Measurements from ENCODE around the gene TCEA3.
"Not testable (repeated sequence)": the region's sequence is repeated elsewhere in the genome, so short reads cannot be mapped to it uniquely, and the experiment has no call there.

The TCEA3 gene

DNA sequence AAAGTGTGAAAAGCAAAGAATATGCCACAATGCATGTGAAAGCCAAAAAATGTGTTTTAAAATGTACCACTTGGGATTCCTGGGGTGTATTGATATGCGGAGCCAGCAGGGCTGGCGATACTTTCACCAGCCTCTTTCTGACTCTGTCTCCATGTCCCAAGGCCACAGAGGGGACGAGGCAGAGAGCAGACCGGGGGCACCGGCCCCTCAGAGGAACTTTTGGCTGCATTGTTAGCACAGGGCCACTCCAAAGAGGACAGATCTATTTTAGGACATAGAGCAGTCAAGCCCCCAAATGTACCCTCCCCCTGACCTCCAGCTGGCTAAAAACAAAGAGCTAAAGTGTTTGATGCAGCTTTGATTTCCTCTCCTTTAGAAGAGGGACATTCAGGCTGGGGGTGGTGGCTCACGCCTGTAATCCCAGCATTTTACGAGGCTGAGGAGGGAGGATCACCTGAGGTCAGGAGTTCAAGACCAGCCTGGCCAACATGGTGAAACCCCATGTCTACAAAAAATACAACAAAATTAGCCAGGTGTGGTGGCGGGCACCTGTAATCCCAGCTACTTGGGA lies 29.3 kb downstream of the TCEA3 start:
- in situ Hi-C loops (cut with MboI; ENCODE audit: low sequenced_read_pairs), result no loop called here

DNA sequence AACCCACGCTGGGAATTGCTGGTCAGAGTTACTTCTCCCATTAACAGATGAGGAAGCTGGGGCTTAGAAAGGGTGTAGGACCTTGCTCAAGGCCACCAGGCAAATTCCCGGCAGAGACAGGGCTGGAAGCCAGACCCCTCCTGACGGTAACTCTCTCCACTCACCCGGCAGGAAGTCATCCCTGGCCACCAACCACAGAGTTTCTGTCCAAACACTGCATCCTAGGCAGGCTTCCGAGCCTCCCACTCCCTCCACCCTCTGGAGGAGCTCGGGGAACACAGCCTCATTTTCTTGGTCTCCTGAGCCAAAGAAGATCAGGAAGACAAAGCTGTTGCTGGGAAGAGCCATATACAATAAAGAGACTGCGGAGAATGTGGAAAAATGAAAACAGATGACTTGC lies 29.9 kb downstream of the TCEA3 start:
- in situ Hi-C loops (cut with MboI; ENCODE audit: low sequenced_read_pairs), result no loop called here

DNA sequence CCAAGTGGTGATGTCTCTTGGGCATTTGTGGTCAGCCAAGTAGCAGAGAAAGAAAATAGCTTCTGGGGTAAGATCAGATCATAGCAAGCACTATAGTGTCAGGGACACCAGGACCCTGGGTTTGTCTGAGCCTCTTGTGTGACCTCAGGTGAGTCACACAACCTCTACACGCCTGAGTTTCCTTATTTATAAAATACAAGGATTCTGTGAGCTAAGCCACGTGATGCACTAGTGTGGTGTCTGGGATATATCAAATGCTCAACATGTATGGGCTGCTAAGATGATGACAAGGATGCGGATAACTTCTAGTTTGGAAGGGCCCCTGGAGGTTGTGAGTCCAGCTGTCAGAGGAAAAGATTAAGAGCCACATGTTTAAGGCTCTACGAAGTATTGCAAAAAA lies 30.4 kb downstream of the TCEA3 start:
- in situ Hi-C loops (cut with MboI; ENCODE audit: low sequenced_read_pairs), result no loop called here

DNA sequence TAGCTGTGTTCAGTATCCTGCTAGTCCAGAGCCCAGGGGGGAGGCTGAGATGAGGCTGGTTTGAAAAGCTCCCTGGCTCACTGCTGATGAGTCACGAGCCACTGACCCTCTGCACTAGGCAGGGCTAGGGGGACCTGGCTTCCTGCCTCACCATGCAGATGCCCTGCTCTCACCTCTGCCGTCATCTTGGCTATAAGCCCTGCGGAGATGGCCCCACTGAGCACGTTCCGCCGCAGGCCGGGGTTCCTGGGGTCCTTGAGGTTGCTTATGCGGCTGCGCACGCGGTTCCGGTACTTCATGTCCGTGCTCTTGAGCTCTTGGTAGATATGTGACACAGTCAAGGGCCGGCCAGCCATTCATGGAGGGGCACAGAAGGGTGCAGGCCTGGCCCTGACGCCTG lies 30.8 kb downstream of the TCEA3 start:
- in situ Hi-C loops (cut with MboI; ENCODE audit: low sequenced_read_pairs), result no loop called here

DNA sequence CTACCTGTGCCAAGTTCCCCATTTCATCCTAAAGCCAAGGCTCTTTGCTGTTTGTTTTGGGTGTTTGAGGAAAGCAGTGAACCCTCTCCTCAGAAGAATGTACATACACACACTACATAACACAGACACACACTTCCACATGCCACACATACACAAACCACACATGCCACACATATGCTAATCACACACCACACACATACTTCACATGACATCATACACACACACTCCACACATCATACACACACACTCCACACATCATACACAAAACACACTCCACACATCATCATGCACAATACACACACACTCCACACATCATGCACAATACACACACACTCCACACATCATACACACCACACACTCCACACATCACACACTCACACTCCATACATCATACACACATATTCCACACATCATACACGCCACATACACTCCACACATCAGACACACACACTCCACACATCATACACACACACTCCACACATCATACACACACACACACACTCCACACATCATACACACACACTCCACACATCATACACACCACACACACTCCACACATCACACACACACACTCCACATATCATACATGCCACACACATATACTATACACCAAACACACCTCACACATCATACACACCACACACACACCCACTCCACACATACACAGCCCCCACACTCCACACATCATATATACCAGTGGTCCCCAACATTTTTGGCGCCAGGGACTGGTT lies 32.3 kb downstream of the TCEA3 start:
- in situ Hi-C loops (cut with MboI; ENCODE audit: low sequenced_read_pairs), result no loop called here

DNA sequence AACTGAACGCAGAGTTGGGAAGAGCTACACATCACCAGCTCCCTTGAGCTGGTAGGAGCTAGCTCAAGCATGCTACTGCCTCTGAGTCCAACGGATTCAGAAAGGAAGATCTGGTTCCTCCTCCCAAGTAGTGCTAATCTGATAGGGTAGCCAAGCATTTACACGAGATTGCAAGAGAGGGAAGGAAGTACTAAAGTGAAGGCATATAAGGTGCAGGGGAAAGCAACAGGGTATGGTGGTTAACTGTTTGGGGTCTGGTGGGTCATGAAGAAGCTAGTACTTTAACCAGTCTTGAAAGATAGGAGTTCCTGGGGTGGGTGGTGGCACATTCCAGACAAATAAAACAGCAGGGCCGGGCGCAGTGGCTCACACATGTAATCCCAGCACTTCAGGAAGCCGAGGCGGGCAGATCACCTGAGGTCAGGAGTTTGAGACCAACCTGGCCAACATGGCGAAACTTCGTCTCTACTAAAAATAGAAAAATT lies 34.7 kb downstream of the TCEA3 start:
- in situ Hi-C loops (cut with MboI; ENCODE audit: low sequenced_read_pairs), result no loop called here

DNA sequence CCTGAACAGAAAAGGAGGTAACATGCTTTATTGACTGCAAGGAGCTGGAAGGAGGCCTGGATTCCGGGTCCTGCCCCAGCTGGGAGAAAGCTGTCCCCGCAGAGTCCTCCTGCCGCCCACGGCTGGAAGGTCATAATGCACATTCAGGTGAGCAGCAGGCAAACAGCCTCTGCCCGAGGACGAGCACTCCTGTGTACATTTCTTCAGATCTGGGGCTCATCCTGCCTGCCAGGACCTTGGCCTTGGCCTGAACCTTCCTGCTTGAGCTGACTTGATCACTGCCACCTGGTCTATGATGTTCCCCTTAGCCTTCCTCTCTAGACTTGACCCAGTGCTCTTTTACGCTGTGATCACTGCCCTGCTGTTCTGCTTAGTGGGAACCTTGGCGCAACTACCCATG lies 37.1 kb downstream of the TCEA3 start:
- in situ Hi-C loops (cut with MboI; ENCODE audit: low sequenced_read_pairs), result no loop called here

DNA sequence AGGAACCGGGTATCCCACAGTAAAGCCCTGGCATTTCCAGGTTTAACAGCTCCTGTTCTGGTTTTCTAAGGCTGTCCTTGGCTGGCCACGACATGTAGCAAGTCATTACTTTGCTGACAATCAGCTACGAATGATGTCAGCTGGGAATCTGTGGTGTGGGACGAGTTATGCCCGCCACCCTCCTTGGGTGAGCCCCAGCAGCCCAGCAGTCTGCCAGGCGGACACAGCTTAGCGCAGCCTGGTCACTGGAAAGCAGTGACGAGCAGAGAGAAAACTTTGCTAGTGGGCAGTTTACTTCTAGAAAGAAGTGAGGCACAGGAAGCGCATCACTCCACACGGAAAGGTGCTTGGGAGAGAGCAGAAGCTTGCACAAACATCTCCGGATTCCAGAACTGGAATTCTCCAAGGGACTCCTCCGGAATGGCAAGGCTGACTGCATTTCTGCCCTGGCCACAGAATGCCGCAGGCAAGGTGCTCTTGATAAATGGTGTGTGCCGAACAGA lies 39.4 kb downstream of the TCEA3 start:
- in situ Hi-C loops (cut with MboI; ENCODE audit: low sequenced_read_pairs), result no loop called here

DNA sequence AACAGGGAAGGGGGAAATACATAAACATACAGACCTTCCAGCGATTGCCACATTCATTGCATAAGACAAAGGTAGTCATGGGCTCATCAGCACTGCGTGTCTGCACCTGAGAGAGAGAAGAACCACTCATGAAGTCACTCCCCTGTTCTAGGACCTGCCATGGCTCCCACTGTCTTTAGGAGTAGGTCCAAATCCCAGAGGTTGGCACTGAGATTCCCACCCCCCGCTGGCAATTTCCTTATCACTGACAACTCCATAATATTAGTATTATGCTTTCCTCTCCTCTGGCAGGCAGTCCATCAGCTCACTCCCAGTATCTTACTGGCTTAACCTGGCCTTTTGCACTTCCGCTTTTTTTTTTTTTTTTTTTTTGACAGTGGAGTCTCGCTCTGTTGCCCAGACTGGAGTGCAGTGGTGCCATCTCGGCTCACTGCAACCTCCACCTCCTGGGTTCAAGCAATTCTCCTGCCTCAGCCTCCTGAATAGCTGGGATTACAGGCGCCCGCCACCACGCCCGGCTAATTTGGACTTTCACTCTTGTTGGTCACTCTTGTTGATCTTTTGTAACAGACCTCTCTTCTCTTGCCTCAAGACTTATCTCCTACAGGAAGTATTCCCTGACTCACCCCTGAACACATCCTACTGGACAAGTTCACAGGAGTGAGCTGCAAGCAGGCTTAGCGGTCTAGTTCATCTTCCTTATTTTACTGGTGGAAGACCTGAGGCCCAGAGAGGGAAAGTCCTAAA lies 40.1 kb downstream of the TCEA3 start:
- in situ Hi-C loops (cut with MboI; ENCODE audit: low sequenced_read_pairs), result no loop called here

DNA sequence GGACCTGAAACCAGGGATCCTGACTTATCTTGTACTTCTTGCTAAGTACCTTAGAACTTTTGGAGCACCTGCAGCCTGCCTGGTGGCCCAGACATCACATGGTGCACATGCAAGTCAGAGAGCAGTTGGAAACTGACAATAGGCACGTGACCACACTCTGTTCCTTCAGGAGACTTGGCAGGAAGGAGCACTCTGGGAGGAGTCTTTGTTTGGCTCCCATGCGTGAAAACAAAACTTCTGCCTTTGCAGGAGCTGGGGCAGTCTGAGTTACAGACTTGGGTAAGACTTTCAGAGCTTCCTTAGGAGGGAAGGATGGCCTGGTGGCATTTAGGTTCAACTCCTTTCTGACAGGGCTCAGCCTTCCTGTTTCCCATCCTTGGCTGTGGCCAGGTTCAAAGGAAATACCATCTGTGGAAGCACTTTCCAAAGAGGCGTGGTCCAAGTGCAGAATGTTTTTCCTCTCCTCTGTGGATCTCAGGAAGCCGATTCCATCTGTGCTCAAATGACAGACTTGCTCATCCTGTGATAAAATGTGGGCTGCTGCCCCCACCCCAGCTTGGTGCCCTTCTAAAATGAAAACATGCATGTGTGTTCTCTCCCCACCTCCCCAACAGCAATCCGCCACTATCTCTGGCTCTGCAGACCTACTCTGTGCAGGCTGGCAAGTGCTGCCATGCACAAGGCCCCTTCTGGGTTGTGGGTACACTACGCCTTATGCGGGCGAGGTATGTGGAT lies 40.8 kb downstream of the TCEA3 start:
- in situ Hi-C loops (cut with MboI; ENCODE audit: low sequenced_read_pairs), result no loop called here

DNA sequence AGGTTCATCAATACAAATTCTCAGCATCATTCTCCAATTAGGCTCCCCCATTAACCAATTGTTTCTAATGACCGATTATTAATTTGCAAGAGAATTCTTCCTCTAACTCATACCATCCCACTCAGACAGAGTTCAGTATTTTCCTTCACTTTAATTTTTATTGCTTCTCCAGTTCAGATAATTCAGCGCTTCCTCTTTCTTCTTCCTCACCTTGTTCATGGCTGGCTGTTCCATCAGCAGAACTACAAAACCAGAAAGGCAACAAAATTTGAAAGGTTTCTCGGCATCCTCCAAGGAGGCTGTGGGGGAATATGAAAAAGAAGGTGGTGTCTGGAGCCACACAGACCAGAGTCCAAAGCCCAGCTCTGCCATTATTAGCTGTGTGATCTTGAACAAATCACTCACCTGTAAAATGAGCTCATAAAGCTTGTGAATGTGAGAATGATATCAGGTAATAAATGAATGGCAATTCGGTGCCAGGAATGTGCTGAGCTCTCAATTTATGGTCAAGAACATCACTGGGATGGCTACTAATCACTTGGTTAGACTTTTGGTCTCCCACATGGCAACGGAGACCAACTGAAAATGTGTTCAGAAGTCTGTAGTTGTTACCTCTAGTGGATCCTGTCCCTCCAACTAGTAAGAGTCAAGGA lies 43.2 kb downstream of the TCEA3 start:
- in situ Hi-C loops (cut with MboI; ENCODE audit: low sequenced_read_pairs), result no loop called here

DNA sequence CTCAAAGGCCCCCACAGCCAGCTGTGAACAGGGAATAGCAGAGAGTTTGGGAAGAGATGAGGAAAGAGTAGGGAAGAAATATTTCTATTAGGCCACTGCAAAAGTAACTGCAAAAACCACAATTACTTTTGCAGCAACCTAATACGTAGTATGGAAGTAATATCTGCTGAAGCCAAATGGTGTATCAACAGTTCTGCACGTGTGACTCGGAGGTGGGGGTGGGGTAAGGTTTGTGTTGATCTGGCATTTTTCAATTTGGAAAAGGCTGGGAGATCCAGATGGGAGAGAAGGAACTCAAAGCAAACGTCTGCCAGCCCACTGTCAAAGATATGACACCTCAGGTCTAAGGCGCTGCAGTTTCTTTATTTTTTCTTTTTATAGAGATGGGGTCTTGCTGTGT lies 43.8 kb downstream of the TCEA3 start:
- in situ Hi-C loops (cut with MboI; ENCODE audit: low sequenced_read_pairs), result no loop called here

DNA sequence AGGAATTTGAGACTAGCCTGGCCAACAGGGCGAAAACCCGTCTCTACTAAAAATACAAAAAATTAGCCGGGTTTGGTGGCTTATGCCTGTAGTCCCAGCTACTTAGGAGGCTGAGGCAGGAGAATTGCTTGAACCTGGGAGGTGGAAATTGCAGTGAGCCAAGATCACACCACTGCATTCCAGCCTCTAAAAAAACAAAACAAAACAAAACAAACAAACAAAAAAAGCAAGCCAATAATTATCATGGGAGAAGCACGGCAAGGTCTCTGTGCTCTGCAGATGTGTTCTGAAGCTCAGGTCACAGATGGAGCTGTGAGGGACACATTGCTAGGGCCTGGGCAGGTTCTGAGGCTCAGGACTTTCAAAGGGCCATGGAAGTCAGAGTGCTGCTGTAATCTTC lies 44.3 kb downstream of the TCEA3 start:
- in situ Hi-C loops (cut with MboI; ENCODE audit: low sequenced_read_pairs), result not testable (repeated sequence)

DNA sequence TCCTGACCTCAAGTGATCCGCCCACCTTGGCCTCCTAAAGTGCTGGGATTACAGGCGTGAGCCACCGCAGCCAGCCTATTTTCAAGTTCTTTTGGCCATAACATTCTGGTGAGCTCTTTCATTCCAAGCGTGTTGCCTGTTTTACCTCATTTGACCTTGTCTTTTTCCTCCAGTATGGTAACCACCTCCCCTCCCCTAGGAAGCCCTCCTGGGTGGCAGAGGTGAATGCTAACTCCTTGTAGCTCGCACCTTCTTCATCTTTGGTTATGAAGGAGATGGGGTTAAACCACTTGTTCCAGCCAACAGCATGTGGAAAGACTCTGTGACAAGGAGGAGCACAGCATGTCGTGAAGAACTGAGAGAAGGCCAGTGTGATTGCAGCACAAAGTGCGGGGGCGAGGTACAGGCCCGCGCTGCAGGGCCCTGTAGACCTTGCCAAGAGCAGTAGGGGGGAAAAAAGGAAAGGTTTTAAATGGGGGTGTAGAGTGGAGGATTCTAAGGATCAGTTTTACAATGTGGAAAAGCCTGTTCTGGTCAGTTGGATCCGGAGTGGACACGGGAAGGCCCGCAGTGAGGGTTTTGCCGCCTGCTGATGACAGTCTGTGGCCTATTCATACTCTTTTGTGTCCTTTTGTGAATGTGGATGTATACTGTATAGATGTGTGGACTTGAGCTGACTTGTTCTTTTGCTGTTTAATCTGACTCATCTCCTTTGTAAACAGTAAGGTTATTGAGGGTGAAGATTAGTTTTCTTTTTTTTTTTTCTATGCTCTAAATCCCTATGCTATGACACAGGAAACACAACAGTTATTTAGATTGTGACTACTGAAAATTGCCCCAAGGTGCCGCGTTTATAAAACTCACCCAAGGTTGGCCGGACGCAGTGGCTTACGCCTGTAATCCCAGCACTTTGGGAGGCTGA lies 47.4 kb downstream of the TCEA3 start:
- in situ Hi-C loops (cut with MboI; ENCODE audit: low sequenced_read_pairs), result no loop called here

DNA sequence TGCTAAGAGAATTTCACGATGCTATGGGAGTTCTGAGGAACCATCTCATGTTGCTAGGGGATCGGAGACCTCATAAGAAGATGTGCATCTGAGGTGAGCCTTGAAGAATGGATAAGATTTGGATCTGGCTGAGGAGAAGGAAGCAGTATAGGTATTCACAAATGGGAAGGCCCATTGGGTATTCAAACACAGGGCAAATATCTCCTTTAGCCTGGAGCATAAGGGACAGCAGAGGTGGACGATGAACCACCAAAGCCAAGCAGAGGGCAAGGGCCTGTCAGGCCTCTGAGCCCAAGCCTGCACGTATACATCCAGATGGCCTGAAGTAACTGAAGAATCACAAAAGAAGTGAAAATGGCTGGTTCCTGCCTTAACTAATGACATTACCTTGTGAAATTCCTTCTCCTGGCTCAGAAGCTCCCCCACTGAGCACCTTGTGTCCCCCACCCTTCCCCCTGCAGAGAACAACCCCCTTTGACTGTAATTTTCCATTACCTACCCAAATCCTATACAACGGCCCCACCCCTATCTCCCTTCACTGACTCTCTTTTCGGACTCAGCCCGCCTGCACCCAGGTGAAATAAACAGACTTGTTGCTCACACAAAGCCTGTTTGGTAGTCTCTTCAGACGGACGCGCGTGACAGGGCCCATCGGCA lies 50.3 kb downstream of the TCEA3 start:
- in situ Hi-C loops (cut with MboI; ENCODE audit: low sequenced_read_pairs), result not testable (repeated sequence)

DNA sequence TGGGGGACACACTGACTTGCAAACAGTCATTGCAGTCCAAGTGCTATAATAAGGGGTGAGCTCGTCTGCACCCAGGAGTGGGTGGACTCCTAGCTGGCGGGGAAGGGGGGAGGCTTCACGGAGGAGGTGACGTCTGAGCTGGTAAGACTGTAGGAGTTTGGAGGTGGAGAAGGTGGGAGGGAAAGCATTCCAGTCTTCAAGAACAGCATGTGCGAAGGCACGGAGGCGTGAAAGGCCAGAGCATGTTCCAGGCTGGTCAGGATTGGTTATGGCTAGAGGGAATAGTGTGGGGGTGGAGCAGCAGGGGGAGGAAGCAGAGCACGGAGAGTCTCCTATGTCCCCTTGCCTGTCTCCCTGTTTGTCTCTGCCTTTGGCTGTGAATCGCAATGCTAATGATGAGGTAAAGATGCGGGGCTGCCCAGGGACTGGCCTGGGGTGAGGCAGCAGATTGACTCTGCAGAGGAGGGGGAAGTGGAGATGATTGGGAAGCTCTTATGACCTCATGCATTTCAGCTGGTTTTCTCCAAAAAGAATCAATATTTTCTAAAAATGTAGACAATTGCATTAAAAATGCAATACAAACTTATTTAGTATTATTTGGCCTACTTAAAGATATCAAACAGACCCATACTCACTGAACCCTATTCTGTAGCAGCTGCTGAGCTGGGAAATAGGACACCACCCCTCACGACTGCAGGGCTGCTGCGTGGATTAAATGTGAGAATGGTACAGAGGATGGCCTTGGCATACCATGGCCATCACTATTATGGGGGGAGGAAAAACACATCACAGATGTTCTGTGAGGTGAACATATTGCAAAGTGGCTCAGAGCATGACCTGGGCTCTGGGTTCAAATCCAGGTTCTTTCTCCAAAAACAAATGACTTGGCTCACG lies 52.3 kb downstream of the TCEA3 start:
- in situ Hi-C loops (cut with MboI; ENCODE audit: low sequenced_read_pairs), result no loop called here

DNA sequence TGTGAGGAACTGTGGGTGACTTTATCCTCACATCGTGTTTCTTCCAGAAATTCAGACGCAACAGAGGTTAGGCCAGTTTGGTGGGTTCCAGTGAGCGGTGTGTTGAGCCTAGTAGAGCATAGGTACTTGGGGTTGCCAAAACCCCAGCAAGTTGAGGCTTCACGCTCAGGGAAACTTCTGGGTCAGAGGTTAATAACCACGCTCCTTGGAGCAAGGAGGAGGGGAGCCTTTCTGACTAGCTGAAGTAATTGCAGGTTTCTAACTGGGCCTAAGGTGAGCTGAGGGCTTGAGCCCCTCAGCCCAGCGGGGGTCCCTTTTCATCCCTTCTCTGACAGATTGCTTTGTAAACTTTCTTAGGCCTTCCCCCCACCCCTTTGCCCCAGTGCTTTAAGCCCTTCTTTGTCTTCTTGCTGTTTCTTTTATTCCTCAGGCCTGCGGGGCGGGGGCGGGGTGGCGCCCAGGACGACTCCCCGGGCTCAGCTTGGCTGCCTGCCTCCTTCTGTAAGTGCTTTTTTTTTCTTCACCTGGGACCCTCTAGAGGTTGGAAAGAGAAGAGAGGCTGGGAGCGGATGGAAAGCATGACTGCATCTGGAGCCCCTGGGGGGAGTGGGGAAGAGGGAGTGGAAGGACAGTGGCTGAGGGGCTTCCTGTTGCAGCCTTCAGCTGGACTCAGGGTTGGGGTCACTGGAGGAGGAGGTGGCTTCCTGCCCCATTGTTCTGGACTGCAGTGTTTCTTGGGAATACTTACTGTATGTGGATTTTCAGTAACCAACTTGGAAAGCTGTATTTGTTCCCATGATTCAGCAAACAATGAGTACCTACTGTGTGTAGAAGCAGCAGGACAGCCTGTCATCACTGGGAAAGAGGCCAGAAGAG lies 53.6 kb downstream of the TCEA3 start:
- in situ Hi-C loops (cut with MboI; ENCODE audit: low sequenced_read_pairs), result no loop called here

Data from HL-60/S4 treated with phorbol 12-myristate 13-acetate at 8.2 ng/mL for 4 days and 3 days (cell line).